ENCODE measurements around the gene VTN. TPM values are rescaled to one million over a fixed set of nuclear protein-coding genes. Genes with fewer than 3 reads are reported as not detected.

The VTN gene
- total RNA-seq, 2 experiments from 2014 or later: 0.16 to 0.17 TPM

GRCh38 chr17:28357061-28357900 is 12.8 kb downstream of the VTN start, which contains the start of gene POLDIP2:
POLDIP2 (minus strand) TSS chr17:28357527; CDS start chr17:28357448, 79 bp downstream.
- H3K4me3 Mint-ChIP-seq: peak within 1 kb of the TSS; percentile 97
- DNase-seq (peak; percentile 91 to 97 (median 95)), ATAC-seq (ENCODE audit: poor library complexity) (peak; percentile 98)
- POLR2A ChIA-PET: interaction anchor here (0.6 to 5.8 kb wide), 21 partner anchors 9 to 1063 kb away, joined by 3 to 118 read pairs (median 5); partner anchors contain the start of genes IFT20, PHF12, PIGS and RPL23A
- peaks cover 35% of the 10 kb centered on the region for H3K4me1 Mint-ChIP-seq (ENCODE audit: low read depth)
- H3K9me3 ChIP-seq (ENCODE audit: control insufficient read depth in 1 of 2, insufficient read depth in 1 of 2, low read length in 2 of 2): no peaks in the 10 kb centered on the region
- H3K27ac Mint-ChIP-seq: peak within 1 kb of the TSS; percentile 92
- CTCF ChIA-PET: interaction anchor here (1.0 to 1.9 kb wide), 3 partner anchors 22 to 59 kb away, joined by 3 to 10 read pairs (median 5); partner anchors contain the start of genes IFT20 and TNFAIP1
- no peaks in the 10 kb centered on the region for H3K9me3 Mint-ChIP-seq
- TF ChIP-seq CTCF (IDR thresholded peaks at IDR 0.05): no peak
- peaks cover 55% of the 10 kb centered on the region for H3K36me3 ChIP-seq (ENCODE audit: insufficient read depth, low read length)
- H3K36me3 Mint-ChIP-seq (ENCODE audit: low read depth): peaks cover 75% of the 10 kb centered on the region
- no peaks in the 10 kb centered on the region for H3K27me3 Mint-ChIP-seq
- intact Hi-C loops (cut with DNase I, micrococcal nuclease): loop anchor here (1.0 to 10.0 kb wide), 6 partner anchors 21 to 595 kb away; partner anchors contain the start of genes IFT20 (in 1 of the 2), NLK (in 1 of the 2), PHF12 (in 1 of the 2) and PROCA1 (in 1 of the 2)
- no peaks in the 10 kb centered on the region for H3K27me3 ChIP-seq (ENCODE audit: control insufficient read depth in 1 of 2, insufficient read depth in 2 of 2, low read length in 2 of 2)
- peak within 1 kb of the TSS; percentile 80 to 83 for H3K27ac ChIP-seq (ENCODE audit: low read depth in 1 of 2, low read length in 2 of 2)
- peaks cover 25% of the 10 kb centered on the region for H3K4me1 ChIP-seq (ENCODE audit: insufficient read depth, low read length)
- peak within 1 kb of the TSS; percentile 75 for H3K4me3 ChIP-seq (ENCODE audit: low read length)

DNA sequence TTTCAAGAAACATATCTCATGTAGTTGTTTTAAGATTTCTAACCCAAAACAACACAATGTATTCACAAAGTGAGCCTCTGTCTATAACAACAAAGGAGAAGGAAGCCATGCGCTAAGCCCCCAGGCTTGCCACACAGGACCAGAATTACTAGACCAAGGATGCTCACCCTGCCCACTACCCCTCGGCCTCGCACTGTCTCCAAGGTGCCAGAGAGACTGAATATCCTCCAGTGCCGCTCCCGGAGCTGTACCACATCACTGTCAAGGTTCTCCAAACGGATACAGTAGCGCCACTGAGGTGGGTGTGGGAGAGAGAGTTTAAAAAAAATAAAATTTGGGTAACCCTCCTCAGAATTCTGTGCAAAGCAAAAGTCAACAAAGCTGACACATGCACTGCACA is 19.8 kb downstream of the VTN start:
- Mint-ChIP-seq H3K4me3 (no peak overlapping the region), H3K36me3 (ENCODE audit: low read depth) (peaks cover 87% of the 10 kb centered on the region), H3K9me3 (no peaks in the 10 kb centered on the region), H3K4me1 (ENCODE audit: low read depth) (no peaks in the 10 kb centered on the region), H3K27me3 (no peaks in the 10 kb centered on the region), H3K27ac (no peak overlapping the region)
- CTCF ChIA-PET: no interaction called here
- Histone ChIP-seq H3K27ac (ENCODE audit: low read depth in 1 of 2, low read length in 2 of 2) (no peak overlapping the region), H3K36me3 (ENCODE audit: insufficient read depth, low read length) (peaks cover 91% of the 10 kb centered on the region), H3K4me1 (ENCODE audit: insufficient read depth, low read length) (no peaks in the 10 kb centered on the region), H3K9me3 (ENCODE audit: control insufficient read depth in 1 of 2, insufficient read depth in 1 of 2, low read length in 2 of 2) (no peaks in the 10 kb centered on the region), H3K4me3 (ENCODE audit: low read length) (no peak overlapping the region), H3K27me3 (ENCODE audit: control insufficient read depth in 1 of 2, insufficient read depth in 2 of 2, low read length in 2 of 2) (no peaks in the 10 kb centered on the region)
- DNase-seq: no peak
- no peak for TF ChIP-seq CTCF (IDR thresholded peaks at IDR 0.05)
- no peak for ATAC-seq (ENCODE audit: poor library complexity)
- POLR2A ChIA-PET: no interaction called here
- intact Hi-C loops (cut with DNase I, micrococcal nuclease): loop anchor here in 1 of 2 experiments (10.0 kb wide), 1 partner anchor 365 kb away; the partner anchor contains the start of genes PROCA1, RAB34 and RPL23A

- Mint-ChIP-seq H3K9me3 (no peaks in the 10 kb centered on the region), H3K36me3 (ENCODE audit: low read depth) (peaks cover 87% of the 10 kb centered on the region), H3K4me3 (no peak overlapping the region), H3K27ac (no peak overlapping the region), H3K4me1 (ENCODE audit: low read depth) (no peaks in the 10 kb centered on the region), H3K27me3 (no peaks in the 10 kb centered on the region)
- TF ChIP-seq CTCF (IDR thresholded peaks at IDR 0.05): no peak
- intact Hi-C loops (cut with DNase I, micrococcal nuclease): no loop called here
- peaks cover 93% of the 10 kb centered on the region for H3K36me3 ChIP-seq (ENCODE audit: insufficient read depth, low read length)
- POLR2A ChIA-PET: interaction anchor here (0.7 to 1.9 kb wide), 2 partner anchors 8 to 10 kb away, joined by 4 to 12 read pairs; partner anchors contain the start of gene POLDIP2
- H3K27ac ChIP-seq (ENCODE audit: low read depth in 1 of 2, low read length in 2 of 2): no peak overlapping the region
- CTCF ChIA-PET: no interaction called here
- DNase-seq: no peak
- H3K27me3 ChIP-seq (ENCODE audit: control insufficient read depth in 1 of 2, insufficient read depth in 2 of 2, low read length in 2 of 2): no peaks in the 10 kb centered on the region
- H3K9me3 ChIP-seq (ENCODE audit: control insufficient read depth in 1 of 2, insufficient read depth in 1 of 2, low read length in 2 of 2): no peaks in the 10 kb centered on the region
- no peaks in the 10 kb centered on the region for H3K4me1 ChIP-seq (ENCODE audit: insufficient read depth, low read length)
- H3K4me3 ChIP-seq (ENCODE audit: low read length): no peak overlapping the region
- no peak for ATAC-seq (ENCODE audit: poor library complexity)
These were observed 21.1 kb downstream of the VTN start for GRCh38 chr17:28348979-28349378.

All from CD4-positive, alpha-beta T cell (primary cell).